Naive thymus-derived CD4-positive, alpha-beta T cell (primary cell): ENCODE results near the gene EGFL7. TPM values are rescaled to one million over a fixed set of nuclear protein-coding genes. Genes with fewer than 3 reads are reported as not detected.
A peak's percentile ranks its signal among the peaks of the same experiment; 100 is the strongest.

Source experiments
- ATAC-seq: fragments of 150-1000 bp; cut with Tn5 transposase; 2 replicates; pipeline ENCODE4 v1.10.0; 2021; ENCODE audit warnings: mild to moderate bottlenecking, moderate library complexity
- CTCF ChIA-PET: fragments of 350-600 bp; sonication (Branson Sonifier 250); formaldehyde crosslinking; loops from one replicate; lab custom pipeline; 2021; ENCODE audit warnings: antibody characterized with exemption; lab: Charles Lee
- POLR2A ChIA-PET: fragments of 350-600 bp; sonication (Branson Sonifier 250); formaldehyde crosslinking; loops from one replicate; lab custom pipeline; 2021; ENCODE audit warnings: antibody characterized with exemption, inconsistent platforms; lab: Charles Lee
- DNase-seq, 9 donors: peaks; one replicate each; pipeline versions ENCODE4 v3.0.0 to v3.0.0-alpha.2; 2020 to 2022; ENCODE audit warnings: mixed read lengths in 1 of 9
- H3K27ac ChIP-seq: one replicate; pipeline ENCODE4 v1.7.0; 2013; ENCODE audit warnings: mild to moderate bottlenecking, low read depth, low read length, moderate library complexity
- H3K27me3 ChIP-seq, 2 donors: one replicate each; pipeline ENCODE4 v1.7.0; 2013; ENCODE audit warnings: low read length in 2 of 2, mild to moderate bottlenecking in 2 of 2, moderate library complexity in 2 of 2; ENCODE audit not compliant: control insufficient read depth in 2 of 2, insufficient read depth in 2 of 2
- H3K36me3 ChIP-seq, 3 experiments: 1 replicate in 2 of 3; 2 replicates in 1 of 3; pipeline ENCODE4 v1.7.0; 2013; ENCODE audit warnings: low read length in 3 of 3, mild to moderate bottlenecking in 3 of 3, moderate library complexity in 1 of 3; ENCODE audit not compliant: insufficient read depth in 3 of 3, control insufficient read depth in 2 of 3
- H3K4me1 ChIP-seq, 2 donors: one replicate each; pipeline ENCODE4 v1.7.0; 2013; ENCODE audit warnings: low read length in 2 of 2, mild to moderate bottlenecking in 2 of 2, moderate library complexity in 1 of 2; ENCODE audit not compliant: control insufficient read depth in 2 of 2, insufficient read depth in 2 of 2
- H3K4me3 ChIP-seq: 2 replicates; pipeline ENCODE4 v1.7.0; 2013; ENCODE audit warnings: mild to moderate bottlenecking, low read length
- H3K9me3 ChIP-seq, 3 experiments: 1 replicate in 2 of 3; 2 replicates in 1 of 3; pipeline ENCODE4 v1.7.0; 2013; ENCODE audit warnings: low read length in 3 of 3; ENCODE audit not compliant: control insufficient read depth in 2 of 3
- H3K27ac Mint-ChIP-seq, 9 donors: one replicate each; pipeline ENCODE4 v1.8.0; 2020 to 2022; ENCODE audit warnings: mixed read lengths in 9 of 9, mild to moderate bottlenecking in 8 of 9, moderate library complexity in 5 of 9, inconsistent platforms in 2 of 9
- H3K27me3 Mint-ChIP-seq, 5 donors: one replicate each; pipeline ENCODE4 v1.8.0; 2021 to 2022; ENCODE audit warnings: mixed read lengths in 5 of 5, mild to moderate bottlenecking in 1 of 5
- H3K36me3 Mint-ChIP-seq, 5 donors: one replicate each; pipeline ENCODE4 v1.8.0; 2020 to 2022; ENCODE audit warnings: mixed read lengths in 5 of 5, mild to moderate bottlenecking in 3 of 5, inconsistent platforms in 1 of 5
- H3K4me1 Mint-ChIP-seq, 7 donors: one replicate each; pipeline ENCODE4 v1.8.0; 2020 to 2022; ENCODE audit warnings: mixed read lengths in 7 of 7, mild to moderate bottlenecking in 3 of 7, inconsistent platforms in 1 of 7
- H3K4me3 Mint-ChIP-seq, 10 donors: one replicate each; pipeline ENCODE4 v1.8.0; 2020 to 2022; ENCODE audit warnings: mild to moderate bottlenecking in 10 of 10, mixed read lengths in 10 of 10, moderate library complexity in 6 of 10, inconsistent platforms in 2 of 10
- H3K9me3 Mint-ChIP-seq, 11 donors: one replicate each; pipeline ENCODE4 v1.8.0; 2020 to 2022; ENCODE audit warnings: mixed read lengths in 11 of 11, mild to moderate bottlenecking in 4 of 11, inconsistent platforms in 1 of 11, moderate library complexity in 1 of 11
- intact Hi-C, 2 donors: fragments of 100-400 bp; cut with micrococcal nuclease; formaldehyde crosslinking; loops; one replicate each; pipeline ENCODE4 v1.15.1; 2023
- polyA plus RNA-seq, 2 donors: library from polyadenylated mRNA; unstranded; fragments of 300-500 nt; fragmentation: Illumina TruSeq; gene quantifications; one replicate each; pipeline ENCODE4 v1.2.3, GENCODE V29; 2021
- total RNA-seq, 6 experiments: library from RNA in 5 of 6; stranded (reverse) in 5 of 6; gene quantifications; 1 replicate in 5 of 6; 2 replicates in 1 of 6; pipeline ENCODE4 v1.2.3 and lab custom pipeline; 2021 to 2026

Gene EGFL7
- total and polyA plus RNA-seq, 7 experiments from 2014 or later, result 0.56 to 2.3 (median 0.97) TPM; not detected in 4

- intact Hi-C loops, result no loop called here
- no peak overlapping the region for H3K27ac ChIP-seq
- peaks cover 0 to 6% (median 4%) of the 10 kb centered on the region in 7 donors for H3K4me1 Mint-ChIP-seq
- H3K27ac Mint-ChIP-seq, result no peak overlapping the region
- peaks cover 0 to 9% of the 10 kb centered on the region in 2 donors for H3K27me3 ChIP-seq
- CTCF ChIA-PET, result no interaction called here
- H3K4me3 ChIP-seq, result no peak overlapping the region
- peak overlapping the region in 2 of 10 donors; percentile 50 to 58 for H3K4me3 Mint-ChIP-seq
- no peak for ATAC-seq
- no peak for DNase-seq
- no peaks in the 10 kb centered on the region for H3K36me3 ChIP-seq
- H3K27me3 Mint-ChIP-seq, result peaks cover 22 to 46% (median 35%) of the 10 kb centered on the region in 5 donors
- H3K9me3 ChIP-seq, result no peaks in the 10 kb centered on the region
- POLR2A ChIA-PET, result interaction anchor here (1.1 to 2.2 kb wide), 2 partner anchors 12 to 15 kb away, joined by 3 to 11 read pairs; no protein-coding TSS in a partner anchor
- H3K4me1 ChIP-seq, result no peaks in the 10 kb centered on the region
- no peaks in the 10 kb centered on the region for H3K36me3 Mint-ChIP-seq
- peaks cover 0 to 2% (median 0%) of the 10 kb centered on the region in 11 donors for H3K9me3 Mint-ChIP-seq
These were observed 50.2 kb downstream of the EGFL7 start for GRCh38 chr9:136712690-136713544.

GRCh38 chr9:136713550-136713949 lies 50.8 kb downstream of the EGFL7 start:
- peaks cover 22 to 39% (median 35%) of the 10 kb centered on the region in 5 donors for H3K27me3 Mint-ChIP-seq
- DNase-seq (no peak), ATAC-seq (no peak)
- no peaks in the 10 kb centered on the region for H3K36me3 ChIP-seq
- intact Hi-C loops, result no loop called here
- H3K27ac ChIP-seq, result no peak overlapping the region
- peaks cover 0 to 9% of the 10 kb centered on the region in 2 donors for H3K27me3 ChIP-seq
- H3K36me3 Mint-ChIP-seq, result no peaks in the 10 kb centered on the region
- no peaks in the 10 kb centered on the region for H3K4me1 ChIP-seq
- H3K4me3 Mint-ChIP-seq, result peak overlapping the region in 2 of 10 donors; percentile 21 to 50
- no peak overlapping the region for H3K4me3 ChIP-seq
- H3K4me1 Mint-ChIP-seq, result peaks cover 0 to 6% (median 6%) of the 10 kb centered on the region in 7 donors
- ChIA-PET CTCF (no interaction called here), POLR2A (interaction anchor here (1.1 to 2.2 kb wide), 2 partner anchors 12 to 14 kb away, joined by 3 to 11 read pairs; no protein-coding TSS in a partner anchor)
- H3K9me3 Mint-ChIP-seq, result peaks cover 0 to 2% (median 0%) of the 10 kb centered on the region in 11 donors
- H3K27ac Mint-ChIP-seq, result peak overlapping the region in 1 of 9 donors; percentile 23
- no peaks in the 10 kb centered on the region for H3K9me3 ChIP-seq

GRCh38 chr9:136714096-136714892 lies 51.6 kb downstream of the EGFL7 start:
- peaks cover 0 to 2% (median 0%) of the 10 kb centered on the region in 11 donors for H3K9me3 Mint-ChIP-seq
- no peaks in the 10 kb centered on the region for H3K4me1 ChIP-seq
- H3K27ac Mint-ChIP-seq, result peak overlapping the region in 2 of 9 donors; percentile 23 to 62
- CTCF ChIA-PET, result no interaction called here
- ATAC-seq (peak; percentile 21), DNase-seq (no peak)
- no peaks in the 10 kb centered on the region for H3K36me3 Mint-ChIP-seq
- H3K9me3 ChIP-seq, result no peaks in the 10 kb centered on the region
- no peak overlapping the region for H3K27ac ChIP-seq
- H3K27me3 ChIP-seq, result peaks cover 0 to 9% of the 10 kb centered on the region in 2 donors
- peaks cover 22 to 37% (median 35%) of the 10 kb centered on the region in 5 donors for H3K27me3 Mint-ChIP-seq
- intact Hi-C loops, result no loop called here
- no peak overlapping the region for H3K4me3 Mint-ChIP-seq
- H3K4me1 Mint-ChIP-seq, result peaks cover 0 to 8% (median 6%) of the 10 kb centered on the region in 7 donors
- H3K36me3 ChIP-seq, result no peaks in the 10 kb centered on the region
- POLR2A ChIA-PET, result interaction anchor here (1.0 to 2.2 kb wide), 2 partner anchors 11 to 13 kb away, joined by 4 to 11 read pairs; no protein-coding TSS in a partner anchor
- no peak overlapping the region for H3K4me3 ChIP-seq

- ATAC-seq (no peak), DNase-seq (no peak)
- H3K9me3 Mint-ChIP-seq, result peaks cover 0 to 2% (median 0%) of the 10 kb centered on the region in 11 donors
- Histone ChIP-seq H3K27ac (no peak overlapping the region), H3K9me3 (no peaks in the 10 kb centered on the region), H3K4me1 (no peaks in the 10 kb centered on the region), H3K27me3 (peaks cover 0 to 9% of the 10 kb centered on the region in 2 donors), H3K4me3 (no peak overlapping the region), H3K36me3 (no peaks in the 10 kb centered on the region)
- peaks cover 22 to 37% (median 35%) of the 10 kb centered on the region in 5 donors for H3K27me3 Mint-ChIP-seq
- ChIA-PET CTCF (no interaction called here), POLR2A (interaction anchor here (1.0 to 2.2 kb wide), 2 partner anchors 11 to 13 kb away, joined by 4 to 11 read pairs; no protein-coding TSS in a partner anchor)
- peaks cover 0 to 8% (median 6%) of the 10 kb centered on the region in 7 donors for H3K4me1 Mint-ChIP-seq
- no peak overlapping the region for H3K4me3 Mint-ChIP-seq
- no peak overlapping the region for H3K27ac Mint-ChIP-seq
- intact Hi-C loops, result no loop called here
- no peaks in the 10 kb centered on the region for H3K36me3 Mint-ChIP-seq
These were observed 52.2 kb downstream of the EGFL7 start for GRCh38 chr9:136714893-136715274.

GRCh38 chr9:136717399-136717798 lies 54.7 kb downstream of the EGFL7 start:
- Mint-ChIP-seq H3K36me3 (peaks cover 0 to 2% (median 0%) of the 10 kb centered on the region in 5 donors), H3K27me3 (peaks cover 5 to 19% (median 17%) of the 10 kb centered on the region in 5 donors), H3K27ac (no peak overlapping the region), H3K4me1 (peaks cover 0 to 4% (median 0%) of the 10 kb centered on the region in 7 donors), H3K4me3 (no peak overlapping the region), H3K9me3 (peaks cover 0 to 2% (median 0%) of the 10 kb centered on the region in 11 donors)
- H3K9me3 ChIP-seq, result no peaks in the 10 kb centered on the region
- CTCF ChIA-PET, result no interaction called here
- DNase-seq (no peak), ATAC-seq (no peak)
- no peaks in the 10 kb centered on the region for H3K4me1 ChIP-seq
- POLR2A ChIA-PET, result interaction anchor here (0.9 kb wide), 1 partner anchor 10 kb away, joined by 3 read pairs; no protein-coding TSS in a partner anchor
- intact Hi-C loops, result no loop called here
- peaks cover 0 to 5% of the 10 kb centered on the region in 2 donors for H3K27me3 ChIP-seq
- H3K27ac ChIP-seq, result no peak overlapping the region
- H3K36me3 ChIP-seq, result peaks cover 0 to 18% (median 0%) of the 10 kb centered on the region in 3 experiments
- H3K4me3 ChIP-seq, result no peak overlapping the region
